GM19351 (cell line): ENCODE results near the gene NDUFV1.
"Not testable (repeated sequence)": the region's sequence is repeated elsewhere in the genome, so short reads cannot be mapped to it uniquely, and the experiment has no call there.

Source experiments
- ATAC-seq: cut with Tn5 transposase; IDR thresholded peaks from one replicate; pipeline ENCODE4 v1.9.1; 2021; ENCODE audit warnings: mild to moderate bottlenecking, moderate library complexity; ENCODE audit not compliant: unreplicated experiment

NDUFV1 gene

GRCh38 chr11:67606492-67607295 lies at the start of gene NDUFV1:
Gene NDUFV1 (plus strand): TSS chr11:67606936. CDS start chr11:67607005, 69 bp downstream.
- peak; percentile 97 for ATAC-seq

- ATAC-seq = no peak
Observed at GRCh38 chr11:67558084-67558772, 48.5 kb upstream of the NDUFV1 start.

- ATAC-seq = peak; percentile 68
Observed at GRCh38 chr11:67561971-67562619, 44.6 kb upstream of the NDUFV1 start.

- ATAC-seq = no peak
Observed at GRCh38 chr11:67562963-67563704, 43.6 kb upstream of the NDUFV1 start.

- not testable (repeated sequence) for ATAC-seq
Observed at GRCh38 chr11:67563705-67564114, 43.0 kb upstream of the NDUFV1 start.

GRCh38 chr11:67564230-67564629 lies 42.5 kb upstream of the NDUFV1 start:
- no peak for ATAC-seq

GRCh38 chr11:67571443-67571842 lies 35.3 kb upstream of the NDUFV1 start:
- ATAC-seq = no peak

- ATAC-seq = no peak
Observed at GRCh38 chr11:67572305-67572704, 34.4 kb upstream of the NDUFV1 start.

GRCh38 chr11:67572747-67573419 lies 33.9 kb upstream of the NDUFV1 start:
- no peak for ATAC-seq

- no peak for ATAC-seq
Observed at GRCh38 chr11:67574938-67575337, 31.8 kb upstream of the NDUFV1 start.

GRCh38 chr11:67576735-67577475 lies 29.8 kb upstream of the NDUFV1 start:
- ATAC-seq = no peak

- no peak for ATAC-seq
Observed at GRCh38 chr11:67577951-67578350, 28.8 kb upstream of the NDUFV1 start.

- ATAC-seq = no peak
Observed at GRCh38 chr11:67581469-67581868, 25.3 kb upstream of the NDUFV1 start.

GRCh38 chr11:67582011-67582410 lies 24.7 kb upstream of the NDUFV1 start:
- no peak for ATAC-seq

- ATAC-seq = peak; percentile 55
Observed at GRCh38 chr11:67583247-67584204, 23.2 kb upstream of the NDUFV1 start, which contains the start of gene GSTP1. Gene GSTP1 (plus strand): TSS chr11:67583812. CDS start chr11:67583844, 32 bp downstream.

- no peak for ATAC-seq
Observed at GRCh38 chr11:67584205-67584880, 22.4 kb upstream of the NDUFV1 start.

- ATAC-seq = no peak
Observed at GRCh38 chr11:67584881-67585873, 21.6 kb upstream of the NDUFV1 start.
